Kidney (tissue), 14 donors: ENCODE measurements around the gene PAN3. TPM values are rescaled to one million over a fixed set of nuclear protein-coding genes. Genes with fewer than 3 reads are reported as not detected.

Source experiments
- DNase-seq, 5 donors: peaks; one replicate each; pipeline ENCODE4 v3.0.0-alpha.2; 2013 to 2020
- FAIRE-seq: peaks from 2 replicates; lab custom pipeline; 2012; peaks lifted over from hg19 to GRCh38; lab: Jason Lieb, UNC
- H3K27ac ChIP-seq, 2 donors: one replicate each; pipeline ENCODE4 v1.7.0; 2013; ENCODE audit warnings: low read depth in 2 of 2, low read length in 2 of 2, inconsistent platforms in 1 of 2
- H3K27me3 ChIP-seq: one replicate; pipeline ENCODE4 v1.7.1; 2013; ENCODE audit warnings: low read length, inconsistent platforms; ENCODE audit not compliant: control insufficient read depth, insufficient read depth
- H3K36me3 ChIP-seq, 3 donors: one replicate each; pipeline versions ENCODE4 v1.7.0 to v1.7.1; 2013; ENCODE audit warnings: low read length in 3 of 3, control low read depth in 1 of 3, inconsistent platforms in 1 of 3; ENCODE audit not compliant: insufficient read depth in 3 of 3, control insufficient read depth in 2 of 3
- H3K4me1 ChIP-seq, 3 donors: one replicate each; pipeline versions ENCODE4 v1.7.0 to v1.7.1; 2013; ENCODE audit warnings: low read length in 3 of 3, inconsistent platforms in 1 of 3, low read depth in 1 of 3; ENCODE audit not compliant: control insufficient read depth in 2 of 3, insufficient read depth in 2 of 3
- H3K4me3 ChIP-seq, 3 donors: one replicate each; pipeline versions ENCODE4 v1.7.0 to v1.8.1; 2013; ENCODE audit warnings: low read length in 3 of 3, control low read depth in 1 of 3, inconsistent platforms in 1 of 3
- H3K9ac ChIP-seq, 3 donors: one replicate each; pipeline versions ENCODE4 v1.7.0 to v1.7.1; 2013; ENCODE audit warnings: low read length in 3 of 3, control low read depth in 1 of 3, inconsistent platforms in 1 of 3
- H3K9me3 ChIP-seq, 3 donors: one replicate each; pipeline versions ENCODE4 v1.7.0 to v1.7.1; 2013; ENCODE audit warnings: low read length in 3 of 3, control low read depth in 1 of 3, inconsistent platforms in 1 of 3; ENCODE audit not compliant: control insufficient read depth in 2 of 3, insufficient read depth in 1 of 3
- intact Hi-C: fragments of 100-400 bp; cut with DNase I; formaldehyde crosslinking; loops from one replicate; pipeline ENCODE4 v1.11.1; 2022
- polyA plus RNA-seq: library from polyadenylated mRNA; stranded (reverse); fragments of 350-450 nt; fragmentation: Illumina TruSeq; extraction: RNeasy Lipid Tissue Mini Kit (QIAGEN cat#74804); gene quantifications from one replicate; pipeline ENCODE4 v1.2.3, GENCODE V29; 2014; ENCODE audit warnings: low read depth, low replicate concordance; ENCODE audit not compliant: insufficient read depth
- total RNA-seq: library from RNA; stranded (reverse); fragmentation: NEBNext Ultra II Directional; extraction: Animal tissue kit (Norgen Biotek cat#: 25700); gene quantifications from one replicate; pipeline ENCODE4 v1.2.1, GENCODE V29; 2021
- TF ChIP-seq, protein P1 (sequence below): IDR thresholded peaks from 3 replicates; pipeline ENCODE4 v1.5.1; 2012; ENCODE audit warnings: mild to moderate bottlenecking, moderate library complexity, borderline replicate concordance; ENCODE audit not compliant: insufficient read depth; ENCODE audit errors: extremely low read depth
- donor health status: control.
- donor health status: control.
- donor health status: control.
- donor health status: control.
- donor health status: control.
- donor health status: DM: yes; HTN: yes; CAD: no.
- donor health status: Normal renal cell carcinoma (clear cell type).

The PAN3 gene
- total and polyA plus RNA-seq, 2 donors from 2014 or later, result 8.2 to 46.3 TPM

GRCh38 chr13:28163587-28163986 is 25.2 kb downstream of the PAN3 start:
- no peak for FAIRE-seq
- TF ChIP-seq, protein P1, sequence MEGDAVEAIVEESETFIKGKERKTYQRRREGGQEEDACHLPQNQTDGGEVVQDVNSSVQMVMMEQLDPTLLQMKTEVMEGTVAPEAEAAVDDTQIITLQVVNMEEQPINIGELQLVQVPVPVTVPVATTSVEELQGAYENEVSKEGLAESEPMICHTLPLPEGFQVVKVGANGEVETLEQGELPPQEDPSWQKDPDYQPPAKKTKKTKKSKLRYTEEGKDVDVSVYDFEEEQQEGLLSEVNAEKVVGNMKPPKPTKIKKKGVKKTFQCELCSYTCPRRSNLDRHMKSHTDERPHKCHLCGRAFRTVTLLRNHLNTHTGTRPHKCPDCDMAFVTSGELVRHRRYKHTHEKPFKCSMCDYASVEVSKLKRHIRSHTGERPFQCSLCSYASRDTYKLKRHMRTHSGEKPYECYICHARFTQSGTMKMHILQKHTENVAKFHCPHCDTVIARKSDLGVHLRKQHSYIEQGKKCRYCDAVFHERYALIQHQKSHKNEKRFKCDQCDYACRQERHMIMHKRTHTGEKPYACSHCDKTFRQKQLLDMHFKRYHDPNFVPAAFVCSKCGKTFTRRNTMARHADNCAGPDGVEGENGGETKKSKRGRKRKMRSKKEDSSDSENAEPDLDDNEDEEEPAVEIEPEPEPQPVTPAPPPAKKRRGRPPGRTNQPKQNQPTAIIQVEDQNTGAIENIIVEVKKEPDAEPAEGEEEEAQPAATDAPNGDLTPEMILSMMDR, result no peak
- DNase-seq, result no peak
- Histone ChIP-seq H3K4me3 (no peak overlapping the region), H3K9ac (no peak overlapping the region), H3K36me3 (no peaks in the 10 kb centered on the region), H3K27ac (no peak overlapping the region), H3K27me3 (no peaks in the 10 kb centered on the region), H3K9me3 (no peaks in the 10 kb centered on the region), H3K4me1 (peaks cover 0 to 18% (median 5%) of the 10 kb centered on the region in 3 donors)
- intact Hi-C loops, result no loop called here

DNA sequence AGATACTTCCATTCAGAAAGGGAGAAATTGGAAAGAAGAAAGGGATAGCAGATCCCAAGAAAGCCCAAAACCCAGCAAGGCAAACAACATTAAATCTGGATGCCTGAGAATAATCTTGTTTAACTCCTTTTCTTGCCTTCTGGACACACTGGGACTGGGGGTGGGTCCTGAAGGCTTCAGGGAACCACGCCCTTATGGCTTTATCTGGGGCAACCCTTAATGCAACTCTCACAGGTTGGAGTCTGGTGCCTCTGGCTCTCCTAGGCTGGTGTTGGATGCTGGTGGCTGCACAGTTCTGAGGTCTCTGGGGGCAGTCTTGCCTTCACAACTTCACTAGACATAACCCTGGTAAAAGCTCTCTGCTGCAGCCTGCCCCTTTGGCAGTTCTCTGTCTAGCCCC is 27.9 kb downstream of the PAN3 start:
- H3K9me3 ChIP-seq, result no peaks in the 10 kb centered on the region
- intact Hi-C loops, result no loop called here
- peaks cover 0 to 12% (median 5%) of the 10 kb centered on the region in 3 donors for H3K4me1 ChIP-seq
- FAIRE-seq, result no peak
- H3K4me3 ChIP-seq, result no peak overlapping the region
- H3K27me3 ChIP-seq, result no peaks in the 10 kb centered on the region
- H3K27ac ChIP-seq, result no peak overlapping the region
- no peak for DNase-seq
- no peaks in the 10 kb centered on the region for H3K36me3 ChIP-seq
- no peak overlapping the region for H3K9ac ChIP-seq
- TF ChIP-seq, protein P1, result no peak

DNA sequence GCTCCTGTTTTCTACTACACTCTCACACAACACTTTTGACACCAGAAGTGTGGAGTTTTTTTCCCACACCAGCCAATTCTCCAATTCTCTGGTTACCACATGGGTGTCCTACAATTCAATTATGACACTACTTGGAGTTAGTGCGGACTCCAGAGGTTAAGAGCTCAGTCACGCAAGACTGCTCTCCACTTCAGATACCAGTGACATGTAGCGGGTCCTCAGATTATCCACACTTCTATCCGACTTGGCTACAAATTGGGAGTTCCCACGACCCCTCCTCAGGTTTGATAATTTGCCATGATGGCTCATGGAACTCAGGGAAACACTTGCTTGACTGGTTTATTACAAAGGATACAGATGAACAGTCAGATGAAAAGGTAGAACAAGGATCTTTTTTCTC is 32.9 kb downstream of the PAN3 start:
- intact Hi-C loops, result no loop called here
- H3K9me3 ChIP-seq, result no peaks in the 10 kb centered on the region
- DNase-seq (peak in 3 of 5 donors; percentile 10 to 20 (median 11)), FAIRE-seq (no peak)
- no peak overlapping the region for H3K4me3 ChIP-seq
- TF ChIP-seq, protein P1, result no peak
- no peak overlapping the region for H3K27ac ChIP-seq
- no peak overlapping the region for H3K9ac ChIP-seq
- H3K4me1 ChIP-seq, result peaks cover 0 to 8% (median 3%) of the 10 kb centered on the region in 3 donors
- no peaks in the 10 kb centered on the region for H3K36me3 ChIP-seq
- H3K27me3 ChIP-seq, result no peaks in the 10 kb centered on the region

GRCh38 chr13:28172947-28173346 is 34.6 kb downstream of the PAN3 start:
- FAIRE-seq, result no peak
- intact Hi-C loops, result no loop called here
- no peak for DNase-seq
- Histone ChIP-seq H3K27ac (no peak overlapping the region), H3K36me3 (peaks cover 0 to 4% (median 2%) of the 10 kb centered on the region in 3 donors), H3K27me3 (no peaks in the 10 kb centered on the region), H3K9me3 (no peaks in the 10 kb centered on the region), H3K4me1 (peaks cover 0 to 8% (median 3%) of the 10 kb centered on the region in 3 donors), H3K9ac (no peak overlapping the region), H3K4me3 (no peak overlapping the region)
- TF ChIP-seq, protein P1, result no peak
